BE2C (cell line): ENCODE data around the gene RNASE4.
"Not testable (repeated sequence)": the region's sequence is repeated elsewhere in the genome, so short reads cannot be mapped to it uniquely, and the experiment has no call there.

Experiments
- DNase-seq: peaks from one replicate; pipeline ENCODE4 v3.0.0-alpha.2; 2020
- H3K27me3 ChIP-seq: fragments of 250-450 bp; sonication (Bioruptor Pico); 2 replicates; pipeline ENCODE4 v1.5.1; 2020; ENCODE audit warnings: mild to moderate bottlenecking
- H3K36me3 ChIP-seq: fragments of 250-450 bp; sonication (Bioruptor Pico); 2 replicates; pipeline ENCODE4 v1.5.1; 2020; ENCODE audit warnings: mild to moderate bottlenecking
- H3K4me1 ChIP-seq: fragments of 250-450 bp; sonication (Bioruptor Pico); 2 replicates; pipeline ENCODE4 v1.5.1; 2020
- H3K4me3 ChIP-seq: 2 replicates; pipeline ENCODE4 v1.5.1; 2011; ENCODE audit warnings: low read depth, low read length
- H3K9me3 ChIP-seq: fragments of 250-450 bp; sonication (Bioruptor Pico); 2 replicates; pipeline ENCODE4 v1.5.1; 2020
- CTCF ChIP-seq: IDR thresholded peaks from 2 replicates; pipeline ENCODE4 v1.5.1; 2012; ENCODE audit warnings: mild to moderate bottlenecking, low read depth, low read length

The RNASE4 gene

GRCh38 chr14:20719777-20720176, 35.4 kb downstream of the RNASE4 start:
- H3K27me3 ChIP-seq, result peaks cover 76% of the 10 kb centered on the region
- H3K36me3 ChIP-seq, result no peaks in the 10 kb centered on the region
- no peaks in the 10 kb centered on the region for H3K9me3 ChIP-seq
- DNase-seq, result no peak
- H3K4me3 ChIP-seq, result no peak overlapping the region
- no peak for TF ChIP-seq CTCF
- H3K4me1 ChIP-seq, result no peaks in the 10 kb centered on the region

GRCh38 chr14:20720741-20721140, 36.4 kb downstream of the RNASE4 start:
- H3K4me3 ChIP-seq, result no peak overlapping the region
- no peak for TF ChIP-seq CTCF
- peaks cover 80% of the 10 kb centered on the region for H3K27me3 ChIP-seq
- H3K36me3 ChIP-seq, result no peaks in the 10 kb centered on the region
- no peak for DNase-seq
- no peaks in the 10 kb centered on the region for H3K9me3 ChIP-seq
- H3K4me1 ChIP-seq, result no peaks in the 10 kb centered on the region

- DNase-seq, result no peak
- peaks cover 87% of the 10 kb centered on the region for H3K27me3 ChIP-seq
- no peak overlapping the region for H3K4me3 ChIP-seq
- no peaks in the 10 kb centered on the region for H3K9me3 ChIP-seq
- no peaks in the 10 kb centered on the region for H3K4me1 ChIP-seq
- no peak for TF ChIP-seq CTCF
- H3K36me3 ChIP-seq, result no peaks in the 10 kb centered on the region
Measured at GRCh38 chr14:20722016-20722415, 37.7 kb downstream of the RNASE4 start.

- Histone ChIP-seq H3K4me1 (no peaks in the 10 kb centered on the region), H3K27me3 (peaks cover 84% of the 10 kb centered on the region), H3K4me3 (no peak overlapping the region), H3K9me3 (no peaks in the 10 kb centered on the region), H3K36me3 (no peaks in the 10 kb centered on the region)
- DNase-seq, result no peak
- TF ChIP-seq CTCF, result no peak
Measured at GRCh38 chr14:20723488-20723887, 39.1 kb downstream of the RNASE4 start.

- not testable (repeated sequence) for H3K9me3 ChIP-seq, H3K36me3 ChIP-seq
Measured at GRCh38 chr14:20726121-20726520, 41.8 kb downstream of the RNASE4 start.

GRCh38 chr14:20726531-20726930, 42.2 kb downstream of the RNASE4 start:
- Histone ChIP-seq H3K4me1 (no peaks in the 10 kb centered on the region), H3K4me3 (no peak overlapping the region), H3K9me3 (no peaks in the 10 kb centered on the region), H3K36me3 (no peaks in the 10 kb centered on the region), H3K27me3 (peaks cover 70% of the 10 kb centered on the region)
- TF ChIP-seq CTCF, result no peak
- no peak for DNase-seq

More at GRCh38 chr14:20726121-20726520, 41.8 kb downstream of the RNASE4 start:
- H3K4me3 ChIP-seq, H3K4me1 ChIP-seq, DNase-seq: not testable (repeated sequence)
- peaks cover 74% of the 10 kb centered on the region for H3K27me3 ChIP-seq

- no peak for DNase-seq
- Histone ChIP-seq H3K4me3 (no peak overlapping the region), H3K27me3 (peaks cover 35% of the 10 kb centered on the region), H3K4me1 (no peaks in the 10 kb centered on the region), H3K9me3 (no peaks in the 10 kb centered on the region), H3K36me3 (no peaks in the 10 kb centered on the region)
- no peak for TF ChIP-seq CTCF
Measured at GRCh38 chr14:20730891-20731290, 46.5 kb downstream of the RNASE4 start.
